H1 (cell line): ENCODE measurements around the gene CDKN2AIP. TPM values are rescaled to one million over a fixed set of nuclear protein-coding genes. Genes with fewer than 3 reads are reported as not detected.

Source experiments
- CTBP2 ChIP-seq: IDR thresholded peaks from 2 replicates; pipeline ENCODE4 v1.7.0; 2011; ENCODE audit warnings: borderline replicate concordance, mild to moderate bottlenecking, moderate library complexity, mixed read lengths, low read length; ENCODE audit not compliant: insufficient read depth, insufficient read length
- SRF ChIP-seq: IDR thresholded peaks from 2 replicates; pipeline ENCODE4 v1.6.1; 2011; ENCODE audit warnings: mild to moderate bottlenecking, low read depth, low read length, moderate library complexity
- polyA plus RNA-seq, 7 experiments: library from polyadenylated mRNA; depleted of rRNA in 3 of 7; stranded (reverse) in 5 of 7; unstranded in 2 of 7; fragments of >200 nt in 5 of 7; fragments of 200-250 nt in 2 of 7; gene quantifications; 1 replicate in 5 of 7; 2 replicates in 1 of 7; 4 replicates in 1 of 7; pipeline versions ENCODE4 v1.2.1 to v1.2.3, GENCODE V29; 2011 to 2013; ENCODE audit warnings: missing spikeins in 2 of 7, mixed read lengths in 2 of 7
- total RNA-seq: library from RNA; stranded (reverse); fragmentation: NEBNext Ultra II Directional; extraction: Animal tissue kit (Norgen Biotek cat#: 25700); gene quantifications from 2 replicates; pipeline ENCODE4 v1.2.1, GENCODE V29; 2021
- TF ChIP-seq, protein P1 (sequence below): fragments of 300-600 bp; sonication (generic); IDR thresholded peaks from 2 replicates; pipeline ENCODE4 v1.7.1; 2012; ENCODE audit warnings: low read length, moderate library complexity, mild to moderate bottlenecking, inconsistent platforms; ENCODE audit not compliant: insufficient replicate concordance

CDKN2AIP gene
- total and polyA plus RNA-seq, 2 of the 8 experiments (the other 6 are each of a cell fraction or from before 2014, with no cell fraction given) = 6.0 to 14.0 TPM

DNA sequence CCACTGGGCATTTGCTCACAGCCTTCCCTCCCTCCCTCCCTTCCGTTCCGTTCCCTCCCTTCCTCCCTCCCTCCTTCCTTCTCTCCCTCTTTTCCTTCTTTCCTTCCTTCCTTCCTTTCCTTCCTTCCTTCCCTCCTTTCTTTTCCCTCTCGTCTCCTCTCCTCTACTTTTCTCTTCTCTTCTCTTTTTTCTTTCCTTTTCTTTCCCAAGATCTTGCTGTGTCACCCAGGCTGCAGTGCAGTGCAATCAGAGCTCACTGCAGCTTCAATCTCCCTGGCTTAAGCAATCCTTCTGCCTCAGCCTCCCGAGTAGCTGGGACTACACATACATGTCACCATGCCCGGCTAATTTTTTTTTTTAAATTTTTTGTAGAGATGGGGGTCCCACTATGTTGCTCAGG lies 33.7 kb downstream of the CDKN2AIP start (continued):
- TF ChIP-seq, protein P1, sequence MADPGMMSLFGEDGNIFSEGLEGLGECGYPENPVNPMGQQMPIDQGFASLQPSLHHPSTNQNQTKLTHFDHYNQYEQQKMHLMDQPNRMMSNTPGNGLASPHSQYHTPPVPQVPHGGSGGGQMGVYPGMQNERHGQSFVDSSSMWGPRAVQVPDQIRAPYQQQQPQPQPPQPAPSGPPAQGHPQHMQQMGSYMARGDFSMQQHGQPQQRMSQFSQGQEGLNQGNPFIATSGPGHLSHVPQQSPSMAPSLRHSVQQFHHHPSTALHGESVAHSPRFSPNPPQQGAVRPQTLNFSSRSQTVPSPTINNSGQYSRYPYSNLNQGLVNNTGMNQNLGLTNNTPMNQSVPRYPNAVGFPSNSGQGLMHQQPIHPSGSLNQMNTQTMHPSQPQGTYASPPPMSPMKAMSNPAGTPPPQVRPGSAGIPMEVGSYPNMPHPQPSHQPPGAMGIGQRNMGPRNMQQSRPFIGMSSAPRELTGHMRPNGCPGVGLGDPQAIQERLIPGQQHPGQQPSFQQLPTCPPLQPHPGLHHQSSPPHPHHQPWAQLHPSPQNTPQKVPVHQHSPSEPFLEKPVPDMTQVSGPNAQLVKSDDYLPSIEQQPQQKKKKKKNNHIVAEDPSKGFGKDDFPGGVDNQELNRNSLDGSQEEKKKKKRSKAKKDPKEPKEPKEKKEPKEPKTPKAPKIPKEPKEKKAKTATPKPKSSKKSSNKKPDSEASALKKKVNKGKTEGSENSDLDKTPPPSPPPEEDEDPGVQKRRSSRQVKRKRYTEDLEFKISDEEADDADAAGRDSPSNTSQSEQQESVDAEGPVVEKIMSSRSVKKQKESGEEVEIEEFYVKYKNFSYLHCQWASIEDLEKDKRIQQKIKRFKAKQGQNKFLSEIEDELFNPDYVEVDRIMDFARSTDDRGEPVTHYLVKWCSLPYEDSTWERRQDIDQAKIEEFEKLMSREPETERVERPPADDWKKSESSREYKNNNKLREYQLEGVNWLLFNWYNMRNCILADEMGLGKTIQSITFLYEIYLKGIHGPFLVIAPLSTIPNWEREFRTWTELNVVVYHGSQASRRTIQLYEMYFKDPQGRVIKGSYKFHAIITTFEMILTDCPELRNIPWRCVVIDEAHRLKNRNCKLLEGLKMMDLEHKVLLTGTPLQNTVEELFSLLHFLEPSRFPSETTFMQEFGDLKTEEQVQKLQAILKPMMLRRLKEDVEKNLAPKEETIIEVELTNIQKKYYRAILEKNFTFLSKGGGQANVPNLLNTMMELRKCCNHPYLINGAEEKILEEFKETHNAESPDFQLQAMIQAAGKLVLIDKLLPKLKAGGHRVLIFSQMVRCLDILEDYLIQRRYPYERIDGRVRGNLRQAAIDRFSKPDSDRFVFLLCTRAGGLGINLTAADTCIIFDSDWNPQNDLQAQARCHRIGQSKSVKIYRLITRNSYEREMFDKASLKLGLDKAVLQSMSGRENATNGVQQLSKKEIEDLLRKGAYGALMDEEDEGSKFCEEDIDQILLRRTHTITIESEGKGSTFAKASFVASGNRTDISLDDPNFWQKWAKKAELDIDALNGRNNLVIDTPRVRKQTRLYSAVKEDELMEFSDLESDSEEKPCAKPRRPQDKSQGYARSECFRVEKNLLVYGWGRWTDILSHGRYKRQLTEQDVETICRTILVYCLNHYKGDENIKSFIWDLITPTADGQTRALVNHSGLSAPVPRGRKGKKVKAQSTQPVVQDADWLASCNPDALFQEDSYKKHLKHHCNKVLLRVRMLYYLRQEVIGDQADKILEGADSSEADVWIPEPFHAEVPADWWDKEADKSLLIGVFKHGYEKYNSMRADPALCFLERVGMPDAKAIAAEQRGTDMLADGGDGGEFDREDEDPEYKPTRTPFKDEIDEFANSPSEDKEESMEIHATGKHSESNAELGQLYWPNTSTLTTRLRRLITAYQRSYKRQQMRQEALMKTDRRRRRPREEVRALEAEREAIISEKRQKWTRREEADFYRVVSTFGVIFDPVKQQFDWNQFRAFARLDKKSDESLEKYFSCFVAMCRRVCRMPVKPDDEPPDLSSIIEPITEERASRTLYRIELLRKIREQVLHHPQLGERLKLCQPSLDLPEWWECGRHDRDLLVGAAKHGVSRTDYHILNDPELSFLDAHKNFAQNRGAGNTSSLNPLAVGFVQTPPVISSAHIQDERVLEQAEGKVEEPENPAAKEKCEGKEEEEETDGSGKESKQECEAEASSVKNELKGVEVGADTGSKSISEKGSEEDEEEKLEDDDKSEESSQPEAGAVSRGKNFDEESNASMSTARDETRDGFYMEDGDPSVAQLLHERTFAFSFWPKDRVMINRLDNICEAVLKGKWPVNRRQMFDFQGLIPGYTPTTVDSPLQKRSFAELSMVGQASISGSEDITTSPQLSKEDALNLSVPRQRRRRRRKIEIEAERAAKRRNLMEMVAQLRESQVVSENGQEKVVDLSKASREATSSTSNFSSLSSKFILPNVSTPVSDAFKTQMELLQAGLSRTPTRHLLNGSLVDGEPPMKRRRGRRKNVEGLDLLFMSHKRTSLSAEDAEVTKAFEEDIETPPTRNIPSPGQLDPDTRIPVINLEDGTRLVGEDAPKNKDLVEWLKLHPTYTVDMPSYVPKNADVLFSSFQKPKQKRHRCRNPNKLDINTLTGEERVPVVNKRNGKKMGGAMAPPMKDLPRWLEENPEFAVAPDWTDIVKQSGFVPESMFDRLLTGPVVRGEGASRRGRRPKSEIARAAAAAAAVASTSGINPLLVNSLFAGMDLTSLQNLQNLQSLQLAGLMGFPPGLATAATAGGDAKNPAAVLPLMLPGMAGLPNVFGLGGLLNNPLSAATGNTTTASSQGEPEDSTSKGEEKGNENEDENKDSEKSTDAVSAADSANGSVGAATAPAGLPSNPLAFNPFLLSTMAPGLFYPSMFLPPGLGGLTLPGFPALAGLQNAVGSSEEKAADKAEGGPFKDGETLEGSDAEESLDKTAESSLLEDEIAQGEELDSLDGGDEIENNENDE = no peak
- TF ChIP-seq CTBP2 (no peak), SRF (no peak)
